ENCODE data around the gene EIF6.

EIF6 gene

GRCh38 chr20:35293303-35294292 is 9.0 kb upstream of the EIF6 start:
- no peak for DNase-seq (ENCODE audit: low read depth)

GRCh38 chr20:35292504-35293285 is 8.1 kb upstream of the EIF6 start:
- no peak for DNase-seq (ENCODE audit: low read depth)

DNA sequence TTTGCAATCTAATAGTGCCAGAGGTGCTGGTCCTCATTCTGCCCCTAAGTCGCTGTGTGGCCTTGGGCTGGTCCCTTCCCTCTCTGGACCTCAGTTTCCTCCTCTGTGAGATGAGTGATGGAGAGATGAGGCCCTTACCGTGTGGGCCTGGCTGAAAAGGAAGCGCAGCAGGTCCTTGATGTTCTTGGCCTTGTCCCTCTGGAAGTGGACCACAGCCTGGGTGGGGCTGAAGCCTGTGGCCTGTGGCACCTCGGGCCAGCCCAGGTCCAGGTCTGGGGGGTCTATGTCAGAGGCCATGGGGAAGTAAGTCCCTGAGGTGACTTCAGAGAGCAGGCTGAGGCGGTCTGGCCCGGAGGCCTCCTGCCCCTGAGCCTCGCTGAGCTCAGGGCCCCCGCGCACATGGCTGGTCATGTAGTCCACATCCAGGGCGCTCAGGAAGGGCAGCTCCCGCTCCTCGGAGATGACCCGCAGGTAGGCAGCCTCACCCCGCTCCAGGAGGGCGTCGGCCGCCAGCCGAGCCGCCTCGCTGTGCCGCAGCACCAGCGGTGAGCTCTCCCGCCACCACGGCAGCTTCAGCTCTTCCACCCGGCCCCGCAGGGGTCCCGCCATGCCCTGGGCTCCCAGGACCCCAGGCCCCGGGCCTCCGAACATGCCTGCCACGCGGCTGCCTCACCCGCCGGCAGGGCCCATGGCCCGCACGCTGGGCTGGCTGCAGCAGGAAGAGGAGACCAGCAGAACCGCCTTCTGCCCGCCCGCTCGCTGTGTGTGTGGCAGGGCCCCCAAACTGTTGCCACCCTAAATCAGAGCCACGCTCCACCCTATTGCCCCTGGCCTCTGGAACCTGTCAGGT is 7.3 kb upstream of the EIF6 start, which contains the start of gene FAM83C:
Gene FAM83C, minus strand, starts transcription at position 772 of the 850 bp plus-strand sequence. Its CDS starts 121 bp downstream, at position 651.
- no peak for DNase-seq (ENCODE audit: low read depth)

DNA sequence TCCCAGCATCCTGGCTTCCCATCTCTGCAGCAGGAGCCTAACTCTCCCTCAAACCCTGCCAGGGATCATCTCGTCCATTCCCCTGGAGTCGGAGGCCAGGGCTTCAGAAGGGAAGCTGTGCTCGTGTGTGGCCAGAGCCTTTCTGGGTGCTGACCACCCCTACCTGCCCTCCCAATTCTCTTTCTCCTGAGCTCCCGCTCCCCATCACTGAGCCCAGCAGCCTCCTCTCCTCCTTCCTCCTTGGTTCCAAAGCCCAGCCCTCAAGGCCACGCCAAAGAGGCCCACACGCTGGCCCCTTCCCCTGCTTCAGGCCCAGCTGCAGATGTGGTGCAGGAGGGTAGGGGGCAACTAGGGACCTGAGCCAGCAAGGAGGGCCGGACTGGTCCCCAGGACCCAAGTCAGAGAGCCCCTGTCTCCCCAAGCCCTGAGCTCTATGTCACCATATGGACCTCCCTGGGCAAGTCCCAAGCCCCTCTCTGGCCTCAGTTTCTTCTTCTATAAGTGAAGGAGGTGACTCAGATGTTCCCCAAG is 6.4 kb upstream of the EIF6 start:
- no peak for DNase-seq (ENCODE audit: low read depth)

- DNase-seq (ENCODE audit: low read depth): no peak
These were observed 5.8 kb upstream of the EIF6 start for GRCh38 chr20:35290186-35290886.

GRCh38 chr20:35288325-35289060 is 3.9 kb upstream of the EIF6 start:
- no peak for DNase-seq (ENCODE audit: low read depth)

- DNase-seq (ENCODE audit: low read depth): no peak
These were observed 3.1 kb upstream of the EIF6 start for GRCh38 chr20:35287509-35288324.

DNA sequence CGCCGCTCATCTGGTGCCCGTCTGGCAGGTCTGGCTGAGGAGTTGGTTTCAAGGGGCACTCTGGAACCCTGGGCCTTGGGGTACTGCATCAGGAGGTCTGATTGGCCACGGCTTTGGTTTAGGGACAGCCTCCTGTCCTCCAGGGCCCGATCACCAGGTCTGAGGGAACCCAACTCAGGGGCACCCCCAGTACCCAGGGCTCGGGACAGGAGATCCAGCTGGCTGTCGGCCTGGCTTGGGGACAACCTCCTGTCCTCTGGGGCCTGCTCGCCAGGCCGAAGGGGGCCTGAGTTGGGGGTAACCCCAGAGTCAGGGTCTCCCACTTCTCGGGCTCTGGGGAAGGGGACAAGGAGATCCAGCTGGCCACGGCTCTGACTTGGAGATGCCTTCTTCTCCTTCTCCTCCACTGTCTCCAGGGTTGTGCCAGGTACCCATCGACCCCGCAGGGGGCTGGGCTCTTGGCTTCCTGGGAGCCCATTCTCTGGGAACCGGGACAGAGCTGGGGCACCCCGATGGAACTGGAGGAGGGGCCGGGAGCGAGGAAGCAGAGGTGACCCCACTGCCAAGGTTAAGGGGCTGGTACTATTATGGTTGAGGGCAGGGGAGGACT is 2.4 kb upstream of the EIF6 start:
- no peak for DNase-seq (ENCODE audit: low read depth)

DNA sequence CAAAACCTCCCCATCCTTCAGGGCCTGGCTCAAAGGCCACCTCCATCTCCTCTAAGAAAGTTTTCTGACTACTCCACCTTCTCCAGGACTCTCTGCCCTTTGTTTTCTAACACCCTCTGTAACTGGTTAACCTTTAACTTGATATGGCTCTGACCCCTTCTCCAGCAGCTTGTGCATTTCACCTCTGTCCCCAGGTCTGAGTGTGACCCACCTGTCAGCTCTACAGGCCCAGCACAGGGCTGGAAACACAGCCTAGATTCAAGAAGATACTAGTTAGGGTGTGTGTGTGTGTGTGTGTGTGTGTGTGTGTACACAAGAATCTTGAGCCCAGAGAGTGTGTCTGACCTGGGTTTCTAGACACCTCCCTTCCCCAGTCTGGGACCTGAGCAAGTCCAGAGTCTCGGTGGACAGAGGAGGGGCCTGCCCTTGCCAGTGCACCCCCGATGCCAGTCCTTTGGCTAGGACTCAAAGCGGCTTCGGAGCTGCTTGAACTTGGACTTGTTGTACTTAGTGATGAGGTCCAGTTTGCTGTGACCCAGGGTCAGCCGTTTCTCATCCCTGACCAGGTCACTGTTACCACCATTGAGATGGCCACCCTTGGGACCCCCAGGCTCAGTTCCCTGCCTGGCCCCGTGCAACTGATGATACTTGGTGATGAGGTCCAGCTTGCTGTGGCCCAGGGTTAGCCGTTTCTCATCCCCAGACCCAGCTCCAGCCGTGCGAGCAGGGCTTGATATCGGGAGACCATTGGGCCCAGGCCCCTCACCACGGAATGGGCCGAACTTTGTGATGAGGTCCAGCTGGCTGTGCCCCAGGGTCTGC is 1.7 kb upstream of the EIF6 start:
- no peak for DNase-seq (ENCODE audit: low read depth)

- DNase-seq (ENCODE audit: low read depth): no peak
These were observed 1.2 kb upstream of the EIF6 start for GRCh38 chr20:35285806-35286076.

DNA sequence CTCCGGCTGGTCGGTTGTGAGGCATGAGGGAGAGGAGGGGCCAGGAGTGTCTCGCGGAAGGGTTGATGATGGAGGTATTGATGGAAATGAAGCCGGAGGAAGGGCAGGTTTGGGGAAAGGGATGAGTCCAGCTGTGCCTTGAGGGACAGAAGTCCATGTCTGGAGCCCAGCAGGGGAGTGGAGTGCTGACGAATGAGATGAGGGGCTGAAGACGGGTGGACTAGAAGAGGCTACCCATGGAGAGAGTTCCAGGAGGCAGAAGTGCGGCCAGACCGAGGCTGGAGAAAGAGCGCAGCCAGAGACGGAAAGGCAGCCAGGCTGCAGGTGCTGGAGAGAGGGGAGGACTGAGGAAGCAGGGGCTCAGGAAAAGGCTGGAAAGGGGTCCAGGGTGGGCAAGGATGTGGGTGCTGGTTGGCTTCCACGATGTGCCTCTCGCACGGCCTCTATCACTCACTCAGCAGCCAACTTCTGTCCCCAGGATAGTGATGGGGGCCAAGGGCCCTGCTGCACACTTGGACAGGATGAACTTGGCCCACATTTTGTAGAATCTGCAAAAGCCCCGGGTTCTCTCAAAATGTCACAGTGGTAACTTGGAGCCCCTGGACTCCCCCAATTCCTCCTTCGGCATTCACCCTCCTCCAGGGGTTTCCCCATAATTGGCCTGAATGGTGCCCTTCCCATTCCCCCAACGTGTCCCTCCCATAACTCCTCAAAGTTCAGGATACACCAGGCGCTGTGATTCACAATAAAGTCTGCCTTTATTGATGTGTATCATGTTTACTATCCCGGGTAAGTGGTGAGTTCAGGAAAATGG is 627 bp upstream of the EIF6 start:
- no peak for DNase-seq (ENCODE audit: low read depth)

GRCh38 chr20:35283441-35284266 is 918 bp downstream of the EIF6 start:
- no peak for DNase-seq (ENCODE audit: low read depth)

DNA sequence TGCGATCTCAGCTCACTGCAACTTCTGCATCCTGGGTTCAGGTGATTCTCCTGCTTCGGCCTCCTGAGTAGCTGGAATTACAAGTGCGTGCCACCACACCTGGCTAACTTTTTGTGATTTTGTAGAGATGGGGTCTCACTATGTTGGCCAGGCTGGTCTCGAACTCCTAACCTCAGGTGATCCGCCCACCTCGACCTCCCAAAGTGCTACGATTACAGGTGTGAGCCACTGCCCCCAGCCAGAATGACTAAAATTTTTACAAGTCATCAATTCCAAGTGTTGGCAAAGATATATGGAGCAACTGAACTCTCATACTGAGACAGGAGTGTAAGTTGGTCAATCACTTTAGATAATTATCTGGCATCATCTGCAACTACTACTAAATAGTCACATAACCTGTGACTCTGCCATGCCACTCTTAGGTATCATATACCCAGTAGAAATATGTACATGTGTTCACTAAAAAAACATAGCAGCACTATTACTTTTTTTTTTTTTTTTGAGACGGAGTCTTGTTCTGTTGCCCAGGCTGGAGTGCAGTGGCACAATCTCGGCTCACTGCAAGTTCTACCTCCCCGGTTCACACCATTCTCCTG is 3.0 kb downstream of the EIF6 start:
- DNase-seq (ENCODE audit: low read depth): no peak

DNA sequence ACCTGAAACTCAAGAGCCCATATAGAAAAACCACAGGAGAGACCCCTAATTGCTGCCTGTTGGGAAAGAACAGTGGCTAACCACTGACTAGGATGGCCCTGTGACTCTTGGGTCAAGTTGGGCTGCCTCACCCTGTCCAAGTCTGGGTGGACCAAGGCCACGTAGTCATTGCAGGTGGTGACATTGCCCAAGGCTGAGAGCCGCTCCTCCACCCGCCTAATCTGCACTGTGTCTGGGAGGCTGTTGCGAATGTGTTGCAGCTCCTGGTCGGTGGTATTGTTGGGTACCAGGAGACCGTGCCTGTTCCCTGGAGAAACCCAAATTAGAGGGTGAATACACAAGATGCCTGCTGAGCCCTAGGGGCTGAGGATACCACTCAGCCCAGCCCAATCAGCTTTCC is 4.0 kb downstream of the EIF6 start:
- no peak for DNase-seq (ENCODE audit: low read depth)

DNA sequence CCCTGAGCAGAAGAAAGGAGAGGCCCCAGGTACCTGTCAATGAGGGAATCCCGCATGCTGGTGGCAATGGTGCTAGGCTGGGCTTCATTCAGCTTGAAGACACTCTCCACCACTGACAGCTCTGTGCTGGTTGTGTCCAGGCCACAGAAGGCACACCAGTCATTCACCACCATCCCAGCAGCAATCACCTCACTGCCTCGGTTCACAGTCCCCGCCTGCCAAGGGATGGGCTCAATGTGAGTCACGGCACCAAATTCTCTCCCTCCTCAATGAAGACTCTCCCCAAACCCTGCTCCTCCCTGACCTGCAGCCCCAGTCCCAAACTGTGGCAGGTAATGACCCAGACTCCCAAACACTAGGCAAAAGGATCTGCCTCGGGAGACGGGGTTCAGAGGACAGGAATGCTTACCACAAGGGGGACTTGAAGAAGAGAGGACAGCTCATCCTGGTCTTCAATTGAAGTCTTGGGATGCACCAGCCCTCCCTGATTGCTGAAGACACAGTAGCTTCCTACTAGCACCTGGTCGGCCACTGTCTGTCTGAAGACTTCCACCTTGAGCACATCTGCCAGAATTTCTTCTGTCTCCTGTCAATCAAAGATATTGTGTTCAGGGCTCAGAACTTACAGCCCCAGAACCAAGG is 4.9 kb downstream of the EIF6 start:
- DNase-seq (ENCODE audit: low read depth): no peak

- DNase-seq (ENCODE audit: low read depth): peak; percentile 72
These were observed 5.5 kb downstream of the EIF6 start for GRCh38 chr20:35279040-35279439.

Data from amniotic epithelial cell (primary cell).